ENCODE results near the gene KRTAP10-3.

DNA sequence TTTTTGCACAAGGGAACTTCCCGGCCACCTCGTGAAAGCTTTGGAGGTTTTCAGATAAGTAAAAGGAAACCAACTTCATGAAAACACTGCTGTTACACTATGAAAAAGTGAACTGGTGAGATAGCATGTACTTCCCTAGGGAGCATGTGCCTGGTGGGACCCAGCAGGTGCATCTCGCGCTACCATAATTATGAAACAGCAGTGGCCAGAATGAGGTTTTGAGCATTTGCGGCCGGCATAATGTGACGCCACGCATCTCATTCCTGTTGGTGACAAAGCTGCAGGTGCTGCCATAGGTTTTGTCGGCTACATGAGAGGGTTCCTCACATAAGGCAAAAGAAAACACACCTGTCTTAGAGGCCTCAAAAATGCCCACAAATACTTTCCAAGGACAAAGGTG, 1.7 kb downstream of the KRTAP10-3 start:
- TF ChIP-seq, protein P1, sequence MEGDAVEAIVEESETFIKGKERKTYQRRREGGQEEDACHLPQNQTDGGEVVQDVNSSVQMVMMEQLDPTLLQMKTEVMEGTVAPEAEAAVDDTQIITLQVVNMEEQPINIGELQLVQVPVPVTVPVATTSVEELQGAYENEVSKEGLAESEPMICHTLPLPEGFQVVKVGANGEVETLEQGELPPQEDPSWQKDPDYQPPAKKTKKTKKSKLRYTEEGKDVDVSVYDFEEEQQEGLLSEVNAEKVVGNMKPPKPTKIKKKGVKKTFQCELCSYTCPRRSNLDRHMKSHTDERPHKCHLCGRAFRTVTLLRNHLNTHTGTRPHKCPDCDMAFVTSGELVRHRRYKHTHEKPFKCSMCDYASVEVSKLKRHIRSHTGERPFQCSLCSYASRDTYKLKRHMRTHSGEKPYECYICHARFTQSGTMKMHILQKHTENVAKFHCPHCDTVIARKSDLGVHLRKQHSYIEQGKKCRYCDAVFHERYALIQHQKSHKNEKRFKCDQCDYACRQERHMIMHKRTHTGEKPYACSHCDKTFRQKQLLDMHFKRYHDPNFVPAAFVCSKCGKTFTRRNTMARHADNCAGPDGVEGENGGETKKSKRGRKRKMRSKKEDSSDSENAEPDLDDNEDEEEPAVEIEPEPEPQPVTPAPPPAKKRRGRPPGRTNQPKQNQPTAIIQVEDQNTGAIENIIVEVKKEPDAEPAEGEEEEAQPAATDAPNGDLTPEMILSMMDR (IDR thresholded peaks at IDR 0.05), result no peak
- TF ChIP-seq POLR2A (IDR thresholded peaks at IDR 0.05), result no peak
- TF ChIP-seq EP300 (IDR thresholded peaks at IDR 0.05), result no peak

Measured in ovary (tissue), 3 donors.